Lower leg skin (tissue), 4 donors: ENCODE measurements around the gene GPR158. TPM values are rescaled to one million over a fixed set of nuclear protein-coding genes. Genes with fewer than 3 reads are reported as not detected.

Experiments used
- DNase-seq, 2 donors: peaks; one replicate each; pipeline ENCODE4 v3.0.0-alpha.2; 2019; ENCODE audit warnings: low spot score in 2 of 2
- H3K4me3 ChIP-seq: fragments of 200-600 bp; sonication (generic); 2 replicates; pipeline ENCODE4 v1.5.1; 2017; ENCODE audit warnings: mild to moderate bottlenecking, low read depth; ENCODE audit not compliant: poor library complexity, severe bottlenecking
- CTCF ChIP-seq, 3 donors: fragments of 450-650 bp; IDR thresholded peaks; one replicate each; pipeline ENCODE4 v1.5.1; 2016; ENCODE audit warnings: antibody characterized with exemption in 3 of 3, mild to moderate bottlenecking in 3 of 3, moderate library complexity in 2 of 3
- POLR2A ChIP-seq, 2 donors: fragments of 450-650 bp; IDR thresholded peaks; one replicate each; pipeline ENCODE4 v1.6.1; 2016 to 2017; ENCODE audit warnings: antibody characterized with exemption in 2 of 2, mild to moderate bottlenecking in 1 of 2, moderate library complexity in 1 of 2
- WGBS, 2 donors: methylation state at CpG; one replicate each; pipeline ENCODE4 v1.1.5; 2018; 5-methylcytosine and 5-hydroxymethylcytosine counted together
- intact Hi-C: fragments of 100-400 bp; cut with DNase I; formaldehyde crosslinking; loops from one replicate; pipeline ENCODE4 v1.15.0; 2023; ENCODE audit warnings: low total_unique reads
- total RNA-seq, 4 donors: library from RNA; depleted of rRNA; stranded (reverse); fragments of >200 nt; gene quantifications; one replicate each; pipeline ENCODE4 v1.1.0, GENCODE V29; 2016

GPR158 gene
- total RNA-seq, 4 donors from 2014 or later: 0.13 TPM; not detected in 3

DNA sequence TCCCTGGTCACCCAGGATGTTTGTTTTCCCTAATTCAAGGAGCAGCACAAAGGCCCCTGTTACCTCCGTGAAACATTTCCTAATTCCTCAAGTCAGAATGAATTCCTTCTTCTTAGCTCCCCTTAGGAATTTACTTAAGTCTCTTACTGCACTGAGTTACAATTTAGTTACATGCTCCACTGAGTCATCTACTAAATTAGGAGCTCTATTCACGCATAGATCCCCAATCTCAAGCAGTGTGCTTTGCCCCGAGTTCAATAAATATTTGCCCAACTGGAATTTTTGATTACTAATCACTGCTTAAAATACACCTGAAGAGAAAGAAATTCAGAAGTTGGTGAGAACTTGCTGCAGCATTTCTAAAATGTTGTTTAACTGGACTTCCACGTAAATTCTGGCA is 429.8 kb downstream of the GPR158 start:
- 63 to 70% methylated on average over 4 of the region's 4 CpGs for whole genome bisulfite sequencing, 2 donors

DNA sequence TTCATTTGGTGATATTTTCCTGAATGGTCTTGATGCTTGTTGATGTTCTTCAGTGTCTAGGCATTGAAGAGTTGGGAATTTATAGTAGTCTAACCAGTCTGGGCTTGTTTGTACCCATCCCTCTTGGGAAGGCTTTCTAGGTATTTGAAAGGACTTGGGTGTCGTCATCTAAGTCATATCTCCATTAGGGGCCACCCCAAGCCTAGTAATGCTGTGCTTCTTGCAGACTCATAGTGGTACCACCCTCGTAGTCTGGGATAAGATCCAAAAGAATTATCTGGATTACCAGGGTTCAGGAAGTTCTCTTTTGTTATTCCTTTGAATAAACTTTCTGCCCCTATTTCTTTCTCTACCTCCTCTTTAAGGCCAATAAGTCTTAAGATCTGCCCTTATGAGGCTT is 439.9 kb downstream of the GPR158 start:
- no peak overlapping the region for H3K4me3 ChIP-seq
- WGBS, 2 donors: 61 to 64% methylated on average over 2 of the region's 2 CpGs
- intact Hi-C loops: no loop called here
- TF ChIP-seq CTCF (IDR thresholded peaks at IDR 0.05) (no peak), POLR2A (IDR thresholded peaks at IDR 0.05) (no peak)
- DNase-seq: no peak

More for the DNA sequence above, 429.8 kb downstream of the GPR158 start:
- intact Hi-C loops: no loop called here
- H3K4me3 ChIP-seq: no peak overlapping the region
- no peak for TF ChIP-seq CTCF (IDR thresholded peaks at IDR 0.05)
- TF ChIP-seq POLR2A (IDR thresholded peaks at IDR 0.05): no peak
- DNase-seq: no peak

DNA sequence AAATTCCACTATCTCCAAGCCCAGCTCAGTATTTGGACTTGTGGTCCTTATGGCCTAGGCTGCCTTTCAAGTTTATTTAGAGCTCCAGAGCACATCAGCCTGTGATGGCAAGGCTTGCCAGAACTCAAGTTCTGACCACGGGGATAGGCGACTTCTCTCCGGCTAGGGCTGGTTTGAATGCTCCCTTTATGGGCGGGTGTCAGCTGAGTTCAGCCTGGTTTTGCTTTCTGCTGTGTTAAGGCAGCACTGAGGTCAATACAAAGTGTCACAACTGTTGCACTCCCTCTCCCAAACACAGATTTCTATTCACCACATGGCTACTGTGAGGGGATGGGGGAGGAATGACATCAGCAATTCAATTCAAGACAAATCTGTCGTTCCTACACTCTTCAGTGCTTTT is 441.1 kb downstream of the GPR158 start:
- no peak overlapping the region for H3K4me3 ChIP-seq
- TF ChIP-seq POLR2A (IDR thresholded peaks at IDR 0.05): no peak
- DNase-seq: no peak
- 74 to 83% methylated on average over 5 of the region's 5 CpGs for WGBS, 2 donors
- intact Hi-C loops: no loop called here

DNA sequence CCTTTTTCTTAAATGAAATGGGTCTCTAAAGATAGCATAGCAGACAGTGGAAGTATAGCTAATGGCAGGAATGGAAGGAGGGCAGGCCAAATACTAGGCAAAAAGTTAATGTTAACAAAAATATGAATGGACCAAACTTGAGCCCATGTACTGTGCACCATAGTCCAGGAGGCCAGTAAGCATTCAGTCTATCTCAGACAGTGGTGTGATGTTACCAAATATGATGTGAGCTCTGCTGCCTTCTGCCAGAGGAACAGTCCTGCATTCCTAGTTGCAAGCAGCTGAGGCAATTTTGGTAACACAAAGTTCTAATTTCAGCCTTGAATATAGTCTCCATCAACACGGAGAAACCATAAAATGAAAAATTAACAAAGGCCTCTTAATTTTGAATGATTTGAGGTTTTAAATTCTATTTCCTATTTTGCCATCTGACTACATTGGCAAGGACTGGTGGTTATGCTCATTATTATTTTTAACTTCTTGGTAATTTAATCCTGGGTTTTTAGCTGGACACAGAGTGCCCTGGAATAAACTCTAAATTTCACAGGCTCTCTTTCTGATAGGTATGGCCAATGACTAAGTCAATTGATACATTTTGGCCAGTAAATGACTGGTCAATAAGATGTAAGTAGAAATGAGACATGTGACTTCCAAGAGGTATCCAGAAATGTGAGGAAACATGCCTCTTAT is 442.2 kb downstream of the GPR158 start:
- no peak for DNase-seq
- H3K4me3 ChIP-seq: no peak overlapping the region
- 76 to 79% methylated on average over 1 of the region's 1 CpG for WGBS, 2 donors
- intact Hi-C loops: no loop called here
- TF ChIP-seq POLR2A (IDR thresholded peaks at IDR 0.05) (no peak), CTCF (IDR thresholded peaks at IDR 0.05) (no peak)

DNA sequence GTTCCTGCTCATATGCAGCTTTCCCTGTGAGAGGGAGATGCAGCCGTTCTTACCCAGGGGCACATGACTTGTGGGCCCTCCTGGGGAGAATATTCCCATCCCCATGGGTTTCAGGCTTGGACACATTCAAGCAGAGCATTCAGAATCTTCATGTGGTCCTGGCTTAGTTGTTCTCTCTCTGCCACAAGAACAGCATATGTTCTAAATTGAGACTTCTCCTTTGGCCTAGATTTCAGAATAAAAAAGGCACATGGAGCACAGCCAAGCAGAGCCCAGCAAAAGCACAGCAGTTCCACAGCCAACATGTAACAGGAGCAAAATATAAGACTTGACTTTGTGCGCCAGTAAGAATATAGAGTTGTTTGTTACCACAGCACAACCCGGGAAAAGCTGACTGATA is 452.8 kb downstream of the GPR158 start:
- TF ChIP-seq CTCF (IDR thresholded peaks at IDR 0.05): no peak
- no peak for TF ChIP-seq POLR2A (IDR thresholded peaks at IDR 0.05)
- DNase-seq: no peak
- no peak overlapping the region for H3K4me3 ChIP-seq
- intact Hi-C loops: no loop called here
- WGBS, 2 donors: 58 to 77% methylated on average over 3 of the region's 3 CpGs

GRCh38 chr10:25629333-25629732 is 454.5 kb downstream of the GPR158 start:
- DNase-seq: no peak
- intact Hi-C loops: no loop called here
- no peak for TF ChIP-seq POLR2A (IDR thresholded peaks at IDR 0.05)
- TF ChIP-seq CTCF (IDR thresholded peaks at IDR 0.05): no peak
- no peak overlapping the region for H3K4me3 ChIP-seq
